Breast epithelium (tissue), 3 donors: ENCODE data around the gene GPR161.
"Not testable (repeated sequence)": the region's sequence is repeated elsewhere in the genome, so short reads cannot be mapped to it uniquely, and the experiment has no call there.

ENCODE experiments used
- CTCF ChIP-seq, 3 donors: fragments of 450-650 bp; IDR thresholded peaks; one replicate each; pipeline ENCODE4 v1.5.1; 2016 to 2017; ENCODE audit warnings: antibody characterized with exemption in 3 of 3, mild to moderate bottlenecking in 3 of 3, moderate library complexity in 3 of 3
- POLR2A ChIP-seq: fragments of 450-650 bp; IDR thresholded peaks from one replicate; pipeline ENCODE4 v1.6.1; 2016; ENCODE audit warnings: antibody characterized with exemption, mild to moderate bottlenecking, moderate library complexity
- POLR2AphosphoS5 ChIP-seq, 3 donors: sonication (generic); formaldehyde crosslinking; IDR thresholded peaks; one replicate each; pipeline ENCODE4 v1.6.1; 2017; ENCODE audit warnings: antibody characterized with exemption in 3 of 3

GRCh38 chr1:168056152-168056551 lies 80.6 kb downstream of the GPR161 start:
- TF ChIP-seq POLR2A; CTCF (IDR thresholded peaks at IDR 0.05); POLR2AphosphoS5 (IDR thresholded peaks at IDR 0.05): not testable (repeated sequence)
